ENCODE data around the gene TGM5.
"Not testable (repeated sequence)": the region's sequence is repeated elsewhere in the genome, so short reads cannot be mapped to it uniquely, and the experiment has no call there.

TGM5 gene

DNA sequence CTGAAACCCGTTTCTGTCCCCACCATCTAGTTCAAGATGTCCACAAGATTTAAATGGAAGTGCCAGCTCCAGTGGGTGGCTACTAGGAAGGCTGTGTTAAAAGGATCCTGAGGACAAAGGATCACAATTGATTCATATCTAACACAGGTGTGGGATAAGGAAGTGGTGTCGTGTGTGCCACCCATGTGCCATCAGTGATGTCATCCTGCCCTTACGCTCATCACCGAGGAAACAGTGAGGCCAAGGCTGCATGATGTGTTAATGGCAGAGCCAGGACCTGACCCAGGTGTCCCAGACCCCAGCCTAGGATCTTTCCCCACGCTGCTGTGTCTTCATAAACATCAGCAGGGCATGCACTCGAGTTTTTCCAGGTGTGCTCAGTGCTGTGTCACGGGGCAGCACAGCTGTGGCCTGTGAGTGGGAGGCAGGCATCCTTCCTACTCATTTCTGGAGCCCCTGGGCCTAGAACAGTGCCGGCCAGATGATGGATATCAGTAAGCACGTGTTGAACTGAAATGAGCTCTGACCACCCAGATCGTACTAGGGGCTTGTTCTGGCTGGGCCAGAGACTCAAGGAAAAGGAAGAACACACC, 10.6 kb upstream of the TGM5 start:
- in situ Hi-C loops (cut with MboI; ENCODE audit: low sequenced_read_pairs) = loop anchor here (5.0 kb wide), 1 partner anchor 40 kb away; no protein-coding TSS in a partner anchor

DNA sequence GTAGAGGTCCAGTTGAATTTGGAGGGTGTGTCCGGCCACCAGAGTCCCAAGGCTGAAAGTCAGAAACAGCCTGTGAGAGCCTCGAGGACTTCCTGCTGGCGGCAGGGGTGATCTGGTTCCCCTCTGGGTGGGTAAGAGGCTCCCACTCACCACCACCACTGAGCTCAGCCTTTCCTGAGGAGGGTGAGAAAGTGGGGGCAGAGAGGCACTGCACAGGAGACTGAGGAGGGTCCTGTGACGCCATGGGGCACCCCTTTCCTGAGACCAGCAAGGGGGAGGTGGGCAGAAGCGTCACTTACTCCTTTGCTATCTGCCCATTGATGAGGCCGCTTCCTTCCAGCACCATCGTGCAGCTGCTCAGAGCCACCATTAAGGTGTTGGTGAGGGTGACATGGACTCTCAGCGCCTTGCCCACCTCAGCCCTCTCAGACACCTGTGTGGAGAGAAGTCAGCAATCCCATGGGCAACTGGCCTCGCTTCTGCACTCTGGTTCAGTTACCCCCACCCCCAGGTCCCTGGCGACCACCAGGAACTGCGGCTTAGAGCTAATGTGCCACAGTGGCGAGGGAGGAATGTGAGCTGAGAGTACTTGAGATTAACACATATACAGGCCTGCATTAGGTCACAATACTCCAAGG, 10.0 kb upstream of the TGM5 start:
- in situ Hi-C loops (cut with MboI; ENCODE audit: low sequenced_read_pairs) = loop anchor here (5.0 kb wide), 1 partner anchor 39 kb away; no protein-coding TSS in a partner anchor

DNA sequence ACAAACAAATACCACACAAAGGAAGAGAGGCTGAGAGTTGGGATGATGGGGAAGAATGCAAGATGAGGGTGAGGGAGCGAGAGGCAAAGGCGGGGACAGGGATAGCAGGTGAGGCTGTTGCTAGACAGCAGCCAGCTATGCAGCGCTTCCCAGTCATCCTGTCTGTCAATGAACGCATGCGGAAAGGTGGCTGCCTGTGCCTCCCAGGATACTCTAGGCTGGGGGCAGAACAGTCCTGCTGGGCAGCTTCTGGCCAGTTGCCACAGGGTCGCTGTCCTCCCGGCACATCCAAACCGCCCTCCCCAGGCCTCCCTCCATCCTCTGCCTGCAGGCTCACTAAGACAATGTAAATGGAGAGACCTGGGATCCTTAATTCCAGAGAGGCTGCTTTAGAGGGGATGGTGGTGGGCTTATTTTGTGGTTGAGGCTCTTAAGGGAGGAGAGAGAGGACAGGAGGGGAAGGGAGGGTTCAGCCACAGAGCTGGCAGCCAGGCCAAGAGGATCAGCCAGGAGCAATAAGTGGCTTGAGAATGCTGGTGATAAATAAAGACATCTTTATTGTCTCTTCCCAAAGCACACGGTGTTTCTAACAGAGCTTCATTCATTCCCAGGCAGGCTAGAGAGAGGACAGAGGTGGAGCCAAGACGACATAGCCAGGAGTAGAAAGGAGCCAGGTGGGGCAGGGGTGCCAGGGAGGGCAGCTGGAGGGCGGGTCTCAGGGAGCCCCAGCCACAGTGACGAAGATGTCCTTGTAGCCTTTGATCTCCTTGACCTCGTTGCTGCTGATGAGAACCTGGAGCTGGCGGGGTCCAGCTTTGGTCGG, 9.2 kb upstream of the TGM5 start:
- in situ Hi-C loops (cut with MboI; ENCODE audit: low sequenced_read_pairs) = loop anchor here (5.0 kb wide), 1 partner anchor 39 kb away; no protein-coding TSS in a partner anchor

DNA sequence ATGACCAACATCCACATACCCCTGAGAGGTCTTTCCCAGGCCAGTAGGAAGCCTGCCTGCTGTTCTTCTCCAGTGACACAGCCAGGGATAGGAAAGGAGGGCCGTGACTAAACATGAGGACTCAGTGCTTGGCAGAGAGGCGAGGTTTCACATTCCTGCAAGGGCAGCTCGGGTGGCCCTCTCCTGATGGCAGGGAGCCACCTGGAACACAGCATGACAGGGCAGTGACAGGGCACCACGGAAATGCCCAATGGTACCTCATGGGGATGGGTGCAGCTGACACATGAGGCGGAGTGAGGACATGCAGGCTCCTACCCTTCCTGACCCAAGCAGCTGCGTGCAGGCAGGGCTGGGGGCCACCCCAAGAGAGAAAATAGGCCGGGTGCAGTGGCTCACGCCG, 7.4 kb upstream of the TGM5 start:
- in situ Hi-C loops (cut with MboI; ENCODE audit: low sequenced_read_pairs) = no loop called here

DNA sequence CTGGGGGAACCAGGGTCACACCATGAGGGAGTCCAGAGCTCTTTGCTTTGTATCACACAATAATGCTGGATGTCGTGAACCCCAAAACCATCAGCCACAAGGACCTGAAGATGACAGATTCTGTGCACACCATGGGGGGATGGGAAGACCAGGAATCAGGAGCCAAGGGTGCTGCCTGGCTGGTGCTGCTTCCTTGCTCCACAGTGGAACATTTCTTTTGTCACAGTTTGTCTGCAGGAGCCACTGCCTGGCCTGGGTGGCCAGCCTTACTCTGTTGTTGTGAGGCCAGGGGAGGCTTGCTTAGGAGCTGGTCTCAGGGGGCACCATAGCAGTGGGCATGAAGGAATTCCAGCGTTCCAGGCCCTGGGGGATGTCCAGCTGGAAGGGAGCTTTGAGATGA, 6.5 kb upstream of the TGM5 start:
- in situ Hi-C loops (cut with MboI; ENCODE audit: low sequenced_read_pairs) = no loop called here

DNA sequence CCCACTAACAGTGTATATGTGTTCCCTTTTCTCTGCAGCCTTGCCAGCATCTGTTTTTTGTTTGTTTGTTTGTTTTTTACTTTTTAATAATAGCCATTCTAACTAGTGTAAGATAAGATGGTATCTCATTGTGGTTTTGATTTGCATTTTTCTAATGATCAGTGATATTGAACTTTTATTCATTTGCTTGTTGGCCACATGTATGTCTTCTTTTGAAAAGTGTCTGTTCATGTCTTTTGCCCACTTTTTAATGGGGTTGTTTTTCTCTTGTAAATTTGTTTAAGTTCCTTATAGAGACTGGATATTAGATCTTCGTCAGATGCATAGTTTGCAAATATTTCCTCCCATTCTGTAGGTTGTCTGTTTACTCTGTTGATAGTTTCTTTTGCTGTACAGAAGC, 5.2 kb upstream of the TGM5 start:
- in situ Hi-C loops (cut with MboI; ENCODE audit: low sequenced_read_pairs) = not testable (repeated sequence)

DNA sequence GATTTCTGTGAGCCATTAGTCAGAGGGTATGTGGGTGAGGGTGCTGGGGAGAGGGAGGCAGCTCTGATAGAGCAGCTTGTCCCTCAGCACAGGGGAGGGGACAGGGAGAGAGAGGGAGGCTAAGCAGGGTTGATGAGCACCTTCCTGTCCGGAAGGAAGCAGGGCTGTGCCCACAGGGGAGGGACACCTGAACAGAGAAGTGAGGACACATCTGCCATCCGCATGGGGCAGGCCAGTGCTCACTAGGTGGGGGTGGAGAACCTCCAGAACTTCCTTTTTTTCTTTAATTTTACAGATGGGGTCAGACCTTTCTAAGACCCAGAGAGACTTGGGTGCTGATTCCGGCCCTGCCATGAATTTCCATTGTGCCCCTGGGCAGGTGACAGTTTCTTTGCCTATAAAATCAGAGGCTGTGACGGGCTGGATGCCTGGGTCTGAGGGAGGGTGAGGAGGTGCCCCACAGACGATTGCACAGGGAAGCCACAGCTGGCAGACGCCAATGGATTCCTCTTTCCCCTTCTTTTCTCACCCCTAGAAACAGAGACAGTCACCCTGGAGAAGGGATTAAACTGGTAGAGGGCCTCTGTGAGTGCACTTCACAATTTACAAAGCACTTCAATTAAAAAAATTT, 4.1 kb upstream of the TGM5 start:
- in situ Hi-C loops (cut with MboI; ENCODE audit: low sequenced_read_pairs) = no loop called here

DNA sequence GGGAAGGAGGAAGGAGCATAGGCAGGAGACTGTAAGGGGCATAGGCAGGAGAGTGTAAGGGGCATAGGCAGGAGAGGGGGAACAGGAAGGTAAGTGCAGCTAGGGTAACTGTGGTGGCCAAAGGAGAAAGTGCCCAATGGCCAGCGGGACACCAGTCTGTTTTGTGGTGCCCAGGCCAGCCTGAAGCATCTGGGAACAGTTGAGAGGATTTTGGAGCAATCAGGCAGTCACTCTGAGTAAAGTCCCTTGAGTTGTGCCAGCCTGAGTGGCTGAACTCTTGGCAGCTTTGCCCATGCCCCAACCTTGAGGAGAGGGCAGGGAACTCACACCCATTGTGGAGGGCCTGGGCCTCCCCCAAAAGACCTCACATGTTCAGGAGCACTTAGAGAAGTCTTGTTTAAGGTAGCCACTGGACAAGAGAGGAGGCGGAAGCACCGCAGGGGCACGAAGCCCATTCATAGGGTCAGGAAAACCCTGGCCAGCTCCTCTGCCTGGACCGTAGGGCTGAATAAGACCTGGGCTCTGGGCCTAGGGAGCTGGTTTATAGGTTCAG, 3.5 kb upstream of the TGM5 start:
- in situ Hi-C loops (cut with MboI; ENCODE audit: low sequenced_read_pairs) = no loop called here

DNA sequence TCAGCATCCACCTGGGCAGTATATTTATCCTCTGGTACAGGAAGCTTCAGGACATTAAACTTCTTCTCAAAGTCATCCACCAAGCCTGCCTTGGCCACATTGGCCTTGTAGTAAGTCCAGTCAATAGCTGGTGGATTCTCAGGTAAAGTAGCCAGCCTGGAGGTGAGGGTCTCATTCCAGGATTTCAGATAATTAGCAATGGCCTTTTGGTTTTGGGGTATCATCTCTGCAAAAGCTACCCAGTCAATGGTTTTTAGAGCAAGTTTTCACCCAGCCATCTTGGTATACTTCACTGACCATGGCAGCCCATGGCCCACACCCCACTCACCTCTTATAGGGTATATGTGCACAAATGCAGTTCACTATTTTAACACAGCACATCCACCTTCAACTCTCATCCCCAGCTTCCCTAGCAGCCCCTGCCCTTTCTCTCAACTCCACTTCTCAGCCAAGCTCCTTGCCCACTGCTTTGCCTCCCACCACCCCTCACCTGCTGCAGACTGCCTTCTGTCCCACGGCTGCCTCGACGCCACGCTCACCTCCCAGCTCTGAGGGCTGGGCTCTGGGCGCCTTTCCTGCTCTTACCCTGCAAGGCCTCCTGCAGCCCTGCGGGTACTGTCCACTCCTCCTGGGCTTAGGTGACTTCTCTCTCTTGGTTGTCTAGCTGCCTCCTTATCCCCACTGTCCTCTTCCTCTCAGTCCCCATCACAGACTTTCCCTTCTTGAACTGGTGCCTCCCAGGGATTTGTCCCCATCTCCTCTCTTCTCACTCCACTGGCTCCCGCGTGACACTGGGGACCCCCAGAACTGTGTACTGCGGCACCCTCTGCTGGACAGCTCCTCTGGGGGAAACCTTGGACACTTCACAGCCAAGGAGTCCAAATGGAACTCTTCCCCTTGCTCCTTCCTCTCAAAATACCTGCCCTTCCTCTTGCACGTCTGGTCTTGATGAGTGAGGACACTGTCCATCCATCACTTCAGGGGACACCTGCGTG, 1.7 kb upstream of the TGM5 start:
- in situ Hi-C loops (cut with MboI; ENCODE audit: low sequenced_read_pairs) = no loop called here

DNA sequence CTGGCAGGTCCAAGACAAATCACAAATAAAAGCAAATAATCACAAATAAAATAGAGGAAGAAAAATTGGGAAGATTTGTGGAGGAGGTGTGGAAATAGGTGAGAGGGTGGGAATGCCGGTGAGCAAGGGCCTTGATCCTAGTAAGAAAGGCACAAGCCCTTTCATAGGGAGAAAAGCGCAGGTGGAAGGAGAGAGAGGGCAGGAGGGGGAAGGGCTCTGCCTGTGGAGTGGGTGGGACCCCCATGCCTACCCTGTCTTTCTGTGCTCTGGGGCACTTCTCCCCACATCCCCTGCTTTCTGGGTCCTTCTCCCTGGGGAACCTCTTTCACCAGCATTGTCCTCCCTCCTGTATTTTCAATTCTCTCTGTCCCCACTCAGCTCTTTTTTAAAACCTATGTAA, 711 bp upstream of the TGM5 start:
- in situ Hi-C loops (cut with MboI; ENCODE audit: low sequenced_read_pairs) = no loop called here

DNA sequence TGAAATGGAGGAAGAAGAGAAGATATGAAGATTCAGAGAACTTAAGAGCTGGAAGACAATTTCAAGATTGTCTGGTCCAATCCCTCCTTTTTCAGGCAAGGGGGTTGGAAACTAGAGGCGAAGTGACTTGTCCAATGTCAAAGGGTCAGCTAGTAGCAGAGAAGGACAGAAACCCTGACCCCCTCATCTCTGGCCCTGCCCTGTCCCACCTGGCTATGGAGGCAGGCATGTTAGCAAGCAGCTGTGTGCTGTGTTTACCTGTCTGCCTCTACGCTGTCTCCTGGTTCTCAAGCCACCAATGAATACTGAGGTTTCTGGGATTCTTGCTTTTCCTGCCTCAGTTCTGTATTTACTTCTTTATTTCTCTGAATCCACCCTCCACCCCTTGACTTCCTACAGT, 342 bp downstream of the TGM5 start:
- in situ Hi-C loops (cut with MboI; ENCODE audit: low sequenced_read_pairs) = no loop called here

DNA sequence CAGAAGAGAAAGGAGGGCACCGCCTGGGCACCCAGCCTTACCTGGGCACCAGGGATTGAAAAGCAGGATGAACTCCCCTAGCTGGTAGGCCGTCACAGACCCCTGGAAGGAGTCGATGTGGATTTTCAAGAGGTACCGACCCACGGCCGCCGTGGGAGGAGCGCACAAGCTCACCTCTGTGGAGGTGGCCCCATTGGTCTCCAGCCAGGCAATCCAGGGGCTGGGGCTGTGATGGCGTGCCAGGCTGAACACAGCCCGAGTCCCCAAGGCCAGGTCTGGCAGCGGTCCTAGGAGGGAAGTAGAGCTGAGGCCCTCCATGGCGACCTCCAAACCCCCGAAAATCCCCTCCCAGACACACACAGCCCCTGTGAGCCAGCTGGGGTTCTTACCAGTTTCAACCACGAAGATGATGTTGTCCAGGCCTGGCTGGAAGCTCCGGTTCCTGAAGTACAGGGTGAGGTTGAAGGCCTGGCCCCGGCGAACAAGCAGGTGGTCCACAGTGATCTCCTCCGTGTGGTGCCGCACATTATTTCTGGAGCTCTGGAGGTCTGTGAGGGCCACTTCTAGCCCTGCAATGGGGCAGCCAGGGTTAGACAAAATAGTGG, 6.6 kb downstream of the TGM5 start:
- in situ Hi-C loops (cut with MboI; ENCODE audit: low sequenced_read_pairs) = no loop called here

DNA sequence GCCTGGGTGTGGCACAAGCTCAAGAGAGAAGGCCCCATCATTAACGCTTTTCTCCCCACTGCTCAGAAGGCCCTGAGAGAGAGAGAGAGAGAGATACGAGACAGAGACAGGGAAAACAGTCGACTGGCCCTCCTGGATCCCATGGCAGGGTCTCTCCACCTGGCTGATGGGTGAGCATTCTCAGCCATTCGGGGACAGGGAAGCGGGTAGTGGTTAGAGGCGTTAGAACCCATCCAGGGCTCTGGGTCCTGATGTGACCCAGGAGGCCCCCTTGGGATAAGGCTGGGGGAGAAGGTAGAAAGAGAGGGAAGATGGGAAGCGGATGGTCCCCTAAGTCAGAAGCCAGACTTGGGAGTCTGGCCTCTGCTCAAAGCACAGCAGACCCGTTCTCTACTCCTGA, 7.9 kb downstream of the TGM5 start:
- in situ Hi-C loops (cut with MboI; ENCODE audit: low sequenced_read_pairs) = no loop called here

DNA sequence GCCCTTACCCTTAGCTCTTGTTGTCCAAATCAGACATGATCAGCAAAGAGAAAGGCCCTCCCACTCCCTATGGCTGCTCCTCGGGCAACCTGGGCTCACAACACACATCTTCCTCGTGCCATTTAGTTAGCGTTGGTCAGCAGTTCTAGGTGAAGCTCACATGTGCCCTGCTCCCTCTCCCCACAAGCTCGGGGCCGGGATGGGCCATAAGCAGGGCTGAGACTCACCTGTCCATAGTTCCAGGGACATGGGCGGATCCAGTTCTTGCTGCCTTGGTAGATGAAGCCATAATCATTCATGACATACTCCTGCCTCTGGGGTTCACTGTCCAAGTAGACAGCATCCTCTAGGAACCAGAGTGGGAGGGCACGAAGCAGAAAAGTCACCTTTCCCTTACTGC, 10.4 kb downstream of the TGM5 start:
- in situ Hi-C loops (cut with MboI; ENCODE audit: low sequenced_read_pairs) = no loop called here

DNA sequence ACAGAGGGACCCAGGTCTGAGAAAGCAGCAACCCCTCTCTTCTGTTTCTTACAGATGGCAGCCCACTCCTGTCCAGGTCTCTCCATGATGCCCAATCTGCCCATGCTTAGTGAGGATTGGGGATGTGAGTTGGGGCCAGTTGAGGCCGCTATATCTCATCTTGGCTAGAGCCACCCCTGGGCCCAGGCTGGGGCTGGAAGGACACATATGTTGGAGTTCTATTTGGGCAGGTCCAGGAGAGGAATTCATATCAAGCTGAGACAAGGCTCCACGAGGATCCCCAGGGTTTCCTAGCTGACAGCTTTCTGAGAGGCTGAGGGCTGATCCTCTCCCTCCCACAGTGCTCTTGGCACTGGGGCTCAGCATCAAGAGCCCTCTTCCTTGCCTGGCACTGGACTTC, 11.4 kb downstream of the TGM5 start:
- in situ Hi-C loops (cut with MboI; ENCODE audit: low sequenced_read_pairs) = no loop called here

DNA sequence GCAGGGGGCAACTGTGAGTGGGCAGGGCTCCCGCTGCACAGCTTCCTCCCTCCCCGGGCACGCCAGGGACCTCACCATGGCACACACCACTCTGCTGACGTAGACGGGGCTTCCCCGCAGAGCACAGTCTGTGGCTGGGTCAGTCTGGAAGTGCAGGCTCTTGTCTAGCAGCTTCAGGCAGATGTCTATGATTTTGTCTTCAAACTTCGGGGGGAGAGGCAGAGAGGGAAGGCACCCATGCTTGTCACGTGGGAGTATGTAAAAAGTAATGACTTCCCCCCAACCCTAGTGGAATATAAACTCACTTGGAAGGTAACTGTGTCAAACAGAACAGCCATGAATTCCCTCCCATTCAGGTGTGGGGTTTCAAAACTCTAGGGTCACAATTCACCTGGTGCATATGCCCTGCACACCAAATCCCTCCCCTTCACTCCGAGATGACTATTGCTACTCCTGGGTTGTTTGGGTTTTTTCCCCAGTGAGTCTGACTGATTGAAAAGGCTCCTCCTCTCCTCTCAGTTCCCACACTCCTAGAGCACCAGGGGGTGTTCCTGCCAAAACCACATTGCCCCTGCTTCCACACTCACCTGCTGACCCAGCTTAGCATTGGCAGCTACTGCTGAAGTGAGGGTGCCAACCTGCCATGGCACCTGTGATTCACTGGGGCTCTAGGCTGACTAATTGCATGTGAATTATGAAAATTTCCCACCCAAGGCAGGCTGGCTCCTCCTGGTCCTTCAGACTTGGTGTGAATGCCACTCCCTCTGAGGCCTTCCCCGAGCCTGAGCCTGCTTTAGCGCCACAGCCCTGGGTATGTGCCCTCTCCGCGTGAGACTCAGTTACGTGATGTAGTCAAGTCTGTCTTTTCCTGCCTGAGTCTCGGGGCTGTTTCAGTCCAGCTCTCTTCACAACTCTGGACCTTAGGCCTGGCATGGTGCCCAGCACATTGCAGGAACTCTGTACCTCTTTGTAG, 13.0 kb downstream of the TGM5 start:
- in situ Hi-C loops (cut with MboI; ENCODE audit: low sequenced_read_pairs) = no loop called here

DNA sequence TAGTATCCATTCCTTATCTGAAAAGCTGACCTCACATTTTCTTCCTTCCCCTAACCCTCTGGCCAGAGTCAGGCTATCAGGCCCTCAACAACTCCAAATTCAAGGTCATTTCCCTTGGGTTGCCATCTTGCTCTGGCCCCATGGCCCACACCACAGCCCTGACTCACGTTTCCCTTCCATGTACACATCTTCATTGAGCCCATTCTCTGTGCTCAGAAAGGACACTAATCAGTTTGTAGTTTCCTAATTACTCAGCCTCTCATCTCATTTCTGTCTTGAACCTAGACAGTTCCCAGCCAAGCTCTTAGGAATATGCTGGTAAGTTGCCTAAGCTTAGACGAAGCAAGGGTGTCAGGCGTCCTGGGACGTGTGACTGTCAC, 14.9 kb downstream of the TGM5 start:
- in situ Hi-C loops (cut with MboI; ENCODE audit: low sequenced_read_pairs) = no loop called here

DNA sequence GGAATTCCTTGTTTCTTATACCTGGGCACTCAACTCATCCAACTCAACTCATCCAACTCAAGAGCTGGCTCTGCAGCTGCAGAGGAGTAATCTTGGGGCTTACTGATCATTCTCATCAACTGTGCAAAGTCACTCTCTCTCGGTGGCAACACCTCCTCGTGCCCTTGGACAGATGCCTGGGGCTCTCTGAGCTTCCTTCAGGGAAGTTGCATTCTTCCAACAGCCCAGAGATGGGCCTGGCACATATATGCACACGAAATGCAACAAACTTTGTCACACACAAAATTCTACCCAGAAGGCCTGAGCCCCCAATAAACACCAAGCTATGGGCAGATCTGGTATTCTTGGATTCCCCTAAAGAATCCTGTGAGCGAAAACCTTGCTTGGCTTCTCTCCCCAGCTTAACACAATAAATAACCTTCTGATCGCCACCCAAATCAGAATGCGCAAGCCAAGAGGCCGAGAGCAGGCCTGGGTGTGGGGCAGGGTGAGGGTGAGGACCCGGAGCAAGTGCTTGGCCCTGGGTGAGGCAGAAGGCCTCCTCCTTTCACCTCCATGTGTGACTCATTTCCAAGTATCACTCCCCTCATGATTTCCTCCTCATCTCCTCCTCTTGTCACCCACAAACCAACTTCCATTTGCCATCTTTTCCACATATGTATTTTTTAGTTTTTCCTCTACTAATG, 15.4 kb downstream of the TGM5 start:
- in situ Hi-C loops (cut with MboI; ENCODE audit: low sequenced_read_pairs) = no loop called here
